ENCODE results near the gene FOXS1.
"Not testable (repeated sequence)": the region's sequence is repeated elsewhere in the genome, so short reads cannot be mapped to it uniquely, and the experiment has no call there.

The FOXS1 gene

DNA sequence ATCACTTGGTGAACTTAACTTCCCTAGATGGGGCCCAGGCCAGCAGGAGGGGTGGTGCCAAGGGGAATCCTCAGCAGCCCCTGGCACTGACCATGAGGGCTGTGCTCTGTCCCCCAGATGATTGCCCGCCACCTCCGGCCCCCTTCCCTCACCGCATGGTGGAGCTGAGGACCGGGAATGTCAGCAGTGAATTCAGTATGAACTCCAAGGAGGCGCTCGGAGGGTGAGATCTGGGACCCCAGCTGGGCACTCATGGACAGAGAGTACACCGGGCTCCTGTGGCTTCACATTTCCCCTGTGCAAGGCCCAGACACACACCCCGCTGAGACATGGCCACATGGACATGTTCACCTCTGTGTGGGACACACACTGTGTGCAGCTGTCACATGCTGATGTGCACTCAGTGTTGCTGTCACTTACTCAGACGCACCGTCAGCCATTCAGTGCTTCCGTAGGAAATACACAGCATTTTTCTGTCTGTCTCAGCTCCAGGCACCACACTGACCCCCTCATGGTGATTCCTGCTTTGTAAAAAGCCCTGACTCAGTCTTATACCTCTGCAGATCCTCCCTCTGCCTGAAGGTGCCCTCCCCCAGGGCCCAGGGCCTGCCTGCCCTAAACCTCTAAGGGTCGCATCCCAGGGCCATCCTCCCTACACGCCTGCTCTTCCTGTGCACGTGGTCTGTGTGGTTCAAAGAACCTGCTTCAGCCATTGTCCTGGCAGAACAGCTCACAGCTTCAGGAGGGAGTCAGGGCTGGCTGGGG is 21.9 kb downstream of the FOXS1 start:
- no peak for DNase-seq (ENCODE audit: low read depth, low spot score)

DNA sequence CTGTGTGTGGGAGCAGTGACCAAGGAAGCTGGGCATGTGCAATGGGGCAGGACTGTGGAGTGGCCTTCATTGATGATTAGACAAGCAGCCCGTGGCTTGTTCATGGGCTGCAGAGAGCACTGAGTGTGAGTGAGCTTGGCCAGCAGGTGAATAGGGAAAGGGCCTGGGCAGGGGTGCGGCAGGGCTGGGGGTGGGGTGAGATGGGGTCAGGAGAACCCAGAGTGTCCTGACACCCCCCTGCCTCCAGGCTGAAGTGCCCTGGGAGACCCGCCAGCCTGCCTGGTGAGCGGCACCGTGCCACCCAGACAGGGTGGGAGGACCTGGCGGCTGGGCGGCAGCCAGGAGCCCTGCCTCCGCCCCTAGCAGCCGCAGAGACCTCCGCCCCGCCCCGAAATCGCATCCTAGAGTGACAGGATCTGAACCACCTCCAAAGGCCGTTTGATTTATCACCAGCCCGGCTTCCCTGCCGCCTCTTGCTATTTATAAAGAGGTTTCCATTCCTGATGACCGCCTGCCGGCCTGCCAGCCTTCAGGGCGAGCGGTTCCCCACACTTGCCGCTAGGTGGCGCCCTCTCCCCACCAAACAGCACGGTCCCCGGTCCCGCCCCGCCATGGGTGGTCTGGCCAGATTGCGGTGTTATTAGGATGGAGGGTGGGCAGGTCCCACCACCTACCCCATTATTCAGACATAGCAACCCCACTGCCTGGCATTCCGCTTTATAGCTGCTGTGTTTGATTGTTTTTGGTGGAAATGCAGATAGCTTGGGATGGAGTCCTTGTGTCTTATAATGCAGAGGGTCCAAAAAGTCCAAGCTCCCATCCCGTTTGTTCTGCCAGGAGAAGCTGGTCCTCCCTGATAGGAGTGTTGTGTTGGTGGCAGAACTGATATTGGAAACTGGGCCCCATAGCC is 22.7 kb downstream of the FOXS1 start:
- DNase-seq (ENCODE audit: low read depth, low spot score), result no peak

DNA sequence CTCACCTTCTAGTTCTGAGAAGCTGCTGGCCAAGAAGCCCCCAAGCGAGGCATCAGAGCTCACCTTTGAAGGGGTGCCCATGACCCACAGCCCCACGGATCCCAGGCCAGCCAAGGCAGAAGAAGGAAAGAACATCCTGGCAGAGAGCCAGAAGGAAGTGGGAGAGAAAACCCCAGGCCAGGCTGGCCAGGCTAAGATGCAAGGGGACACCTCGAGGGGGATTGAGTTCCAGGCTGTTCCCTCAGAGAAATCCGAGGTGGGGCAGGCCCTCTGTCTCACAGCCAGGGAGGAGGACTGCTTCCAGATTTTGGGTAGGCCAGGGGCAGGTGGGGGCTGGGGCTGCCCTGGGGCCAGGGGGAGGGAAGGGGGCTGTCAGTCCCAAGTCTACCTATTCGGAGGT is 24.0 kb downstream of the FOXS1 start:
- DNase-seq (ENCODE audit: low read depth, low spot score), result no peak

DNA sequence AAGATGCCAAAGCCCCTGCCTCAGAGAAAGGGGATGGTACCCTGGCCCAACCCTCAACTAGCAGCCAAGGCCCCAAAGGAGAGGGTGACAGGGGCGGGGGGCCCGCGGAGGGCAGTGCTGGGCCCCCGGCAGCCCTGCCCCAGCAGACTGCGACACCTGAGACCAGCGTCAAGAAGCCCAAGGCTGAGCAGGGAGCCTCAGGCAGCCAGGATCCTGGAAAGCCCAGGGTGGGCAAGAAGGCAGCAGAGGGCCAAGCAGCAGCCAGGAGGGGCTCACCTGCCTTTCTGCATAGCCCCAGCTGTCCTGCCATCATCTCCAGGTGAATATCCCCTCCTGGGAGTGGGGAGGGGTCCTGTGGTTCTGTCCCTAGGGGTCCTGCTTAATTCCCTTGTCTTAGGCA is 25.2 kb downstream of the FOXS1 start:
- no peak for DNase-seq (ENCODE audit: low read depth, low spot score)

DNA sequence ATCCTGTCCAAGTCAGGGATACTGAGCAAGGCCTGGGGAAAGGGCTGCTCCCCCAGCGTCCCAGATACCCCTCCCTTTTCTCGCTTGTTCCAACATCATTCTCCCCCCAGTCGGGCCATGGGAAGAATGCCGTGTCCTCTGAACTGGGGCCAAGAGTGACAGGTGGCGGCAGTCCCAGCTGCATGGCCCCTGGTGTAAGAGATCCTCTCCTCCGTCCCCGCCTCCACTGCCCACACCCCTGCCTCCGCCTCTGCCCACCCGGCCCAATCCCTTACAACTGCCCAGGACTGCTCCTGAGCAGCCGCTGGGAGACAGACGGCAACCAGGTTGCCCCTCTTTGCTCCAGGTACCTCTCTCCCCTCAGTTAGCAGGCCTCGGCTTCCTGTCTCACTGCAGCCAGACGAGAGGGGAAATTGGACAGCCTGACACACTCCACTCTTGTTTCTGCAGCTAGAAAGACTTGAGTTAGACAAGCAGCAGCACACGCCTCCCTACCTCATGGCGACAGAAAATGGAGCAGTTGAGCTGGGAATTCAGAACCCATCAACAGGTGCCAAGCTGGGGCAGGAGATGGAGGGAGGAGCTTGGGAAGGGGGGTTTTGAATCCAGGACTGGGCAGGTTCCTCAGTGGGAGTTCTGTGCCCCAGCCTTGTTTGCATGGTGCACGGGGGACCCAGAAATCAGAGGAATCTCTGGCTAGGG is 26.2 kb downstream of the FOXS1 start, which contains the start of gene MYLK2:
Gene MYLK2 (plus strand): TSS at position 274 of the 702 bp plus-strand sequence. CDS start 225 bp downstream, at position 499.
- no peak for DNase-seq (ENCODE audit: low read depth, low spot score)

DNA sequence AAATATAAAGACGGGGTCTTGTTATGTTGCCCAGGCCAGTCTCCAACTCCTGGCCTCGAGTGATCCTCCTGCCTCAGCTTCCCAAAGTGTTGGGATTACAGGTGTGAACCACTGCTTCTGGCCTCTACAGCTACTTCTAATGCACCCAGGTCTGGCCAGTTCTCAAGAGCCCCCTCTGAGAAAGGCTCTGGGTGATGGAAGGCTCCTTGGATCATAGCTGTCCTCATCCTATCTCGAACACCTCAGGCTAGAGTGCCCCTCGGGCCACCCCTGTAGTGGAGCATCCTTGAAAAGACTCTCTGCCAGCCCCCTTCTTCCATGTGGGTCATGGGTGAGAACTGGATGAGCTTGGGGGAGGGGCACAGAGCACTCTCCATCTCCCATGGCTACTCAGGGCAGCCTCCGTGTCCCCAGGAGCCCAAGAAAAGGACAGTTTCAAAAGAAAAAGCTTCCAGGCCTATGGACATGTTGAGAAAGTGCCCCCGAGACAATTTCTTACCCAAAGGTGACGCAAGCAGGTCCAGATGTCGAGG is 27.0 kb downstream of the FOXS1 start:
- no peak for DNase-seq (ENCODE audit: low read depth, low spot score)

DNA sequence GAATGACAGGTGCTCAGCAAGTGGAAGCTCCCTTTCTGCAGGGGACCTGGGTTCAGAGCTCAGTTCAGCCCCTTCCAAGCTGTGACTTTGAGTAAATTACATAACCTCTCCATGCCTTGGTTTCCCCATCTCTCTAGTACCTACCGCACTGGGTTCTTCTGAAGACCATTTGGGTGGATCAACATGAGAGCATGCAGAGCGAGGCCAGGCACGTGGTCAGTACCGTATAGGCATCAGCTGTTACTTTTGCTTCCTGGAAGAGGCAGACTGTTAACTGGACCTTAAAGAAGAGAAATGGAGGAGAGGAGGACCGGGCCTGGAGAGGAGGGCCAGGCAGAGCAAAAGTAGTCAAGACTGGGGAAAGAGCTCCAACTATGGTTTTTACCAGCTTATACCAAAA is 27.9 kb downstream of the FOXS1 start:
- no peak for DNase-seq (ENCODE audit: low read depth, low spot score)

DNA sequence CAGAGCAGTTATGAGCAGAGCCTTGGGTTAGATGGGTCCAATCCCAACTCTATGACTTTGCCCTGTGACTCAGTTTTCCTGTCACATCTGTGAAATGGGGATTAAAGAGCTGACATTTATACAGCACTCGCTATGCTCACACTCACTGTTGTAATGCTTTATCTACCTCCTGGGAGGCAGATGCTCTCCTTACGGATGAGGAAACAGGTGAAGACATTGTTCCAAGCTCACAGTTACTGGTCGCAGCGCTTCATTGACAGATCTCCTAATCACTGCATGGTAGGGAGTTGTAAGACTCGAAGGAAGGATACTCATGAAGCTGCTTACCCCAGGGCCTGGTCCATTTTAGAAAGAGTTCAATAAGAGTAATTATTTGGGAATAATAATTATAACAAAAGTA is 29.2 kb downstream of the FOXS1 start:
- DNase-seq (ENCODE audit: low read depth, low spot score), result no peak

DNA sequence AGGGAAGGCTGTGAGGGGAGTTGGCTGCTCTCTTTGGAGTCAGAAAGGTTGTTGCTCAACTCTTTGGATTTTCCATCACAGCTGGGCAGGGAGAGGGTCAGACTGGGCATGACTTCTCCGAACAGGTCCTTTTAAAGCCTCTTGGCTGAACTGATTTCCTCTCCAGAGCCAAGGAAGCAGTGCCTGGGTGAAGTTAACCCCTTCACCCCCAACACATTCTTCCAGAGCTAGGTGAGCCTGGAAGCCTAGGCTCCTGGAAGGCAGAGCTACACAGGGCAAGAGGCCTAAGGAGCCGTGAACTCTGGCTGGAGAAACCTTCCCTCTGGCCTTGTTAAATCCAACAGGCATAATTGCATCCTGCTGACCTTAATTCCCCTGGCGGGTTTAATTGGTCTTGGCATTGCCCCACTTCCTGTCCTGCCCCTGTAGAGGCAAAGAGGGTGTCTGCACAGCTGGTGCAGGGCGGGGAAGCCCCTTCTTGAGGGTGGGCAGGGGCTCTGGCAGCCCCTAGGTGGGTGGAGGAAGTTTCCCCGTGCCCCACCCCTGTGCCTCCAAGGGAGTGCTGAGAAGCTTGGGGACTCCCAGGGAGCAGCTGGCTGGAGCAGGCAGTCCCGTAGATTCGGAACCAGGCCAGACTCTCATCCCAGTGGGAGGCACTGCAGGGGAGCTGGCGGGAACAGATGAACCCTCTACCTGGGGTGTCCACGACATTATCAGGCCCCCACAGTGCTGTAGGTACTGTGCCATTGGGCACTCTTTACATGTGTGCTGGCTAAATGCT is 29.8 kb downstream of the FOXS1 start:
- DNase-seq (ENCODE audit: low read depth, low spot score), result no peak

DNA sequence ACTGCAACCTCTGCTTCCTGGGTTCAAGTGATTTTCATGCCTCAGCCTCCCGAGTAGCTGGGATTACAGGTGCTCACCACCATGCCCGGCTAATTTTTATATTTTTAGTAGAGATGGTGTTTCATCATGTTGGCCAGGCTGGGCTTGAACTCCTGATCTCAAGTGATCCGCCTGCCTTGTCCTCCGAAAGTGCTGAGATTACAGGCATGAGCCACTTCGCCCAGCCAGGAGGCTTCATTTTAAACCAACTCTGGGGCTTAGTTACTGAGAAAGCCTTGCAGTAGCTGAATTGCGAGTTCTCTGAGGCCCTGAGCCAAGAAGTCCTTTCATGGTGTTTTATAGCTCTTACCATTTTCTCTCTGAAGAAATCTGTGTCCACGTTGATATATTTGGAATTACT is 31.3 kb downstream of the FOXS1 start:
- DNase-seq (ENCODE audit: low read depth, low spot score), result not testable (repeated sequence)

DNA sequence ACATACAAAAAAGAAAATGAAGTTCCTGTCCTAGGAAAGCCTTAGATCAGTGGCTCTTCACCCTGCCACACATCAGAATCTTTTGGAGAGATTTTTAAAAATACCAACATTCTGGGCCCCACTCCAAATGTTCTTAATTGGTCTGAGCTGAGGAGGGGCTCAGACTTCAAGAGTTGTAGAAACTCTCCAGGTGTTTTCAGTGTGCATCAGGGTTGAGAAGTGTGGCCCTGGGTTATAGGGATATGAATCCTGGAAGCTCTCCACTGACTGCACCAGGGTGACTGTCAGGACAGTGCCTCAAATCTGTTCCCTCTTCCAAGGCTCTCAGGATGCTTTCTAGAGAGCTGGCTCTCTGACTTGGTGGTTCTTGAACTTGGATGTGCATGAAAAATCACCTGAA is 31.8 kb downstream of the FOXS1 start:
- DNase-seq (ENCODE audit: low read depth, low spot score), result no peak

DNA sequence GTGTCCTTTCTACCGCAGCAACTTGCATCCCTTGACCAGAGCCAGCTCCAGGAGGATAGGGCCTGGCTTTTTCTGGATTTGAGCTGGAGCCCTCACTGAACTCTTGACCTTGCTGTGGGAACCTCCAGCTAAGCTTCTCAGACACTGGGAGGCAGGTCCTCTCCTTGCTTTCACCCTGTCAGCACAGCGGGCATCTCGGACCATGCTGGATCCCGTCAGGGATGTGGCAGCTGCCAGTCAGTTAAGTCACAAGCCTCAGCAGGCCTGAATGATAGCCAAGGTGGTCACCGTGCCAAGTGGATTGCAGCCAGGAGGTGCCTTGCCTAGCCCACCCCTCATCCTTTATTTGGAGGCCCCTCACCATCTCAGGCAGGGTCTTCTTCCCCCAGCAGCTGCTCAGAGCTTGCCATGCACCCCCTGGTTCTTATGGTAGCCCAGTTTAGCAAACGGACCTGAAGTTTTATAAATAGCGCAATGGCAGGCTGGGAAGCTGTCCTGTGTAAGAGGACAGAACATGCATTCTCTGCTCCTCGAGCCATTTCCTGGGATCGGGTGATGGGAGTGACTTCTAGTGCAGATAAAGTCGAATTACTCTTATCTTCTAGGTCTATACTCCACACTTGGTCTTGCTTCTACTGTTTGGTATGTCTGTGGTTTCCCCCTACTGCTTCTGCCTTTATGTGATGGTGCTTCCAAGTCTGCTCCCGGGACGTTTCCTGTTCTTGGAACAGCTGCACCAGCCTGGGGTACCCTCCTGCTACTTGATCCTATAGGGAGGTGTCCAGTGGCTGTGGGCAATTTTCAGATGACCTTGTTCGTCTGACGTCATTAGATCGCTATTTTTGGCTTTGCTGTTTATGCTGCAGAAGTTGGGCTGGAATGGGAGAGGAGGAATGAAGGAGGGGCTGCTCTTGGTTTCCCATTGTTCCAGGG is 33.3 kb downstream of the FOXS1 start:
- no peak for DNase-seq (ENCODE audit: low read depth, low spot score)

DNA sequence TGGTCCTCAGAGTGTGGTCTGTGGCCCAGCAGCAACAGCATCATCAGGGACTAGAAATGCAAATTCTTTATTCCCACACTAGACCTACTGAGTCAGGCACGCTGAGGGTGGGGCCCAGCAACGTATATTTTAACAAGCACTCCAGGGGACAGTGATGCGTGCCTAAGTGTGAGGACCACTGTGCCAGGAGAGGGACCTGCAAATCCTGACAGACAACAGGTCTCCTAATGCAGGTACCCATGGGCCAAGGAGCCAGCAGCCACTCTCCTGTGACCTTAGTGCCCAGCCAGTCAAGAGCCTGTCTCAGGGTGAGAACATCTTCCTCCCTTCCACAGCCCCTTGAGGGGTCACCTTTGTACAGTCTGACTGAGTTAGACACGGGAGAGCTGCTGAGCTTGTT is 34.2 kb downstream of the FOXS1 start:
- DNase-seq (ENCODE audit: low read depth, low spot score), result no peak

DNA sequence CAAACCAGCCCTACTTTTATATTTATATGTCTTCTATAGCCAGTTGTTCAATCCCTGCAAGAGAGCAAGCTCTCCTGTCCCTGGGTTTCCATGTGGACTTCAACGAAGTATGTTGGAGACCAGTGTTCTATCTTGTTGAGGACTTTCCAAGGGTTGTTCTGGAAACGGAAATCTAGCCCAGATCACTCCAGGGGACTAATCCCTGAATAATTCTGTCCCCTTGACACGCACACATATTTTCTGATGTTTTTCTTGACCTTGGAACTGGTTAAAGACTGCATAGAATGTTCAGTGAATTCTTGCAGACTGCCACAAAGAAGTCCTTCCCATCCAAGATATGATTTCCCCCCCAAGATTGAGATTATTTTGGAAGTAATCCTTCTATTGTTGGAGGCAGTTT is 35.7 kb downstream of the FOXS1 start:
- no peak for DNase-seq (ENCODE audit: low read depth, low spot score)

DNA sequence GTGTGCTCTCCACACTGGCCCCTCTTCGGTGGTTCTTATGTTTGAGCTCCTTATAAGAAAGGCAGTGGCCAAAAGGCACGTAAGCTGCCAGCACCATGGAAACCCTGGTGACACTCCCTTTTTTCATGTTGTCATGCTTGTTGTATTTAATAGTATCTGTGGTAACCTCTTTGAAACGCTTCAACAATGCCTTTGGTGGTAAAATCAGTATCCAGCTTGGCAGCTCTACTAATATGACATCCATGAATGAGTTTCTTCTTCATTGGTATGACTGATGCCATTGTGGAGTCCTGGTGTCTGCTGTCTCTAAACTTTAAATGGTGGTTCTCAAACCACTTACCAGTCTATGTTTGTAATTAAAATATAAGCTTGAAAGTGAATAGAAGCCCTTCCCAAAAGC is 36.9 kb downstream of the FOXS1 start:
- DNase-seq (ENCODE audit: low read depth, low spot score), result no peak

DNA sequence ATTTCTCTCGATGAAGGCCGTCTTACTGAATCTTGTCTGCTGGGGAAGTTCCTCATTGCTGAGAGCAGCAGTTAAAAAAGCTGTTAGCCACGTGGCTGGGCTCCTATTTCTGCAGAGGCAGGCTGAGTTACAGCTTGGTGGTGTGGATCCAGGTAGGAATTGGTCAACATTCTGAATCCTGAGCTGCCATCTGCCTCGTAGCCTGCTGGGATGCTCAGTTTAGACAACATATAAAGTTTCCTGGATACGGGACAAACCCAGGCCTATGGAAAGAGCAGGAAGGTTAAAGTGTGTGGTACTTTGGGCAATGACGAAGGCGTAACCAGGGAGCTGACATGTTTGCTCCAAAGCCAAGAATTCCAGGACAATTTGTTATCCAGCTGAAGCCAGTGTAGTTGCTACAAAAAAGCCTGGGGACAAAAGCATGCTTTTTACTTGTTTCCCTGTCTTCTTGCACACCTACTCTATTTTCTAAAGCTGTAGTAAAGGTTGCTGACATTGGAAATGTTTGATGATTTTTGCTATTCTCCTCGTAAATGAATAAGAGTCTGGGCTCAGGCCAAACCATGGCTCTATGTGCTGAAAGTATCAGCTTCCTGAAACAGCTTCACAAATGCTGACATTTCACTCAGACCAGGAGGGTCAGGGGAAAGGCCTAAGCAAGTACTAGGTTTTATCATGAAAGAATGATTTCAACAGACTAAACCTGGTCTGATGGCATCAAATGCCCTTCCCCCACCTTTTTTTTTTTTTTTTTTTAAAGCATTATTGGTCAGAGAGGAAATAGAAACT is 38.6 kb downstream of the FOXS1 start:
- no peak for DNase-seq (ENCODE audit: low read depth, low spot score)

DNA sequence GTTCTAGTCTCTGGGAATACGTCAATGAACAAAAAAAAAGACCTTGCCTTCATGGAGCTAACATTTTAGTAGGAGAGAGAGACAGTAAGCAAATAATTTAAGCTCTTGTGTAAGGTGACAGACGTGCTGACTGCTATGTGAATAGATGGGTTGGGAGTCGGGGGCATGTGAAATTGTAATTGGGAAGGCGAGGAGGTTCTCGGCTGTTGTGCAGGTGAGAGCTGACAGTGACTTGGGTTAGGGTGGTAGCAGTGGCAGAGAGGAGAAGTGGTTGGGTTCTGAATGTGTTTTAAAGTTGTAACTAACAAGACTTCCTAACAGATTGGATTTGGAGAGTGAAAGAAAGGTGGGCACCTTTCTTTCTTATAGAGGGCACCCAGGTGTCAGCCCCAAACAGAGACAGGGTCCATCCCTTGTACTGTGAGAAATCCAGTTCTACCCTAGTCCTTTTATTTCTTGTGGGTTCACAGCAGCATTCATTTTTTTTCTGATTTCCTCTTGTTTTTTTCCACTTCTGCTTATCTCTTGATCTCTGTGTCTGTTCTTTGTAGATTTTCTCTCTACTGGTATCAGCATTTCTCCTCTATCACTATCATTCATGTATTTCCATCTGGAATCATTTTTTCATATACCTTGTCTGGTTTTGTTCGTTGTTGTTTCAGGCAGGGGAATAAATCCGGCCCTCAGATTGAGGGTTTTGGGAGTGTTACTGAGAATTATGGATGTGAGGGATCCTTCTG is 41.7 kb downstream of the FOXS1 start:
- DNase-seq (ENCODE audit: low read depth, low spot score), result no peak

DNA sequence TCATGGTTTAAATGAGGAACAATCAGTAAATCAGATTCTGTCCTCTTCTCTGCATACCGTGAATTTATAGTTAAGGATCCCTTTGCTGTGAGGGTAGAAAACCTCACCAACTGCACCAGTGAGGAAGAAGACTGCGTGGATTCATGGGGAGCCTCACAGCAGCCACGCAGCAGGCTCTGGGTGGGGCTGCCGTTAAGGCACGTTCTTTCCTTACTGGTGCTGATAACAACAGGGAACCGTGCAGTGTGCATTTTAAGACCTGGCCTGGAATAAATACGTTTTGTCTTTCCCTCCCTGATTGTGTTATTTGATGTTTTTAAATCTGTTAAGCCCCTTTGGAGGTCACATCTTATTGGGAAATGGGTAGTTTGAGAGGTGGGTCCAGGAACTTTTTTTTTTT is 43.9 kb downstream of the FOXS1 start:
- DNase-seq (ENCODE audit: low read depth, low spot score), result no peak

DNA sequence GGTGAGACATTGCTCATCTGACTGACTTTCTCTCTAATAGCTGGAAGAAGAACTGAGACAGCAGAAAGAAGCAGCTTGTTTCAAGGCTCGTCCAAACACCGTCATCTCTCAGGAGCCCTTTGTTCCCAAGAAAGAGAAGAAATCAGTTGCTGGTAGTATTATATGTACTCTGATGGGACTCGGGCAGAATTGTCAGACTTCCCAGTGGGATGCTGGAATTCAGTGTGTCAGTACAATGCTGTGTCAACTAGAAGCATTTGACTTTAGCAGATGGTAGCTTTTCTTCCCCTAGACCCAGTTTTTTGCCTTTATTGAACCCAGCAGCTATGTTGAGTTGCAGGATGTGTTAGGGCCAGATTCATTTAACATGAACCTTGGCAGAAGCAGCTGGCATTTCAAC is 48.0 kb downstream of the FOXS1 start:
- no peak for DNase-seq (ENCODE audit: low read depth, low spot score)

All from iPS DF 19.7 (cell line).